Naive B cell (primary cell): ENCODE data around the gene IL3RA. TPM values are rescaled to one million over a fixed set of nuclear protein-coding genes. Genes with fewer than 3 reads are reported as not detected.

Experiments
- polyA plus RNA-seq, 6 donors: library from polyadenylated mRNA; unstranded; fragments of 300-500 nt; fragmentation: Illumina TruSeq; gene quantifications; one replicate each; pipeline ENCODE4 v1.2.3, GENCODE V29; 2021; ENCODE audit warnings: low read depth in 6 of 6

IL3RA gene
- polyA plus RNA-seq, 6 donors from 2014 or later: 4.1 to 33.6 (median 7.5) TPM

Other genes starting within 250 kb of the IL3RA start
- not detected for gene CRLF2, start 124.1 kb upstream of the IL3RA start, polyA plus RNA-seq
- gene CSF2RA, start 68.0 kb upstream of the IL3RA start, polyA plus RNA-seq: under 1 TPM in 4 of 6 donors, not detected in 2; 0.27 to 0.68 (median 0.54) TPM
- gene SLC25A6, start 55.3 kb downstream of the IL3RA start, polyA plus RNA-seq: 100 to 1,000 TPM; 411 to 627 (median 548) TPM
- gene ASMTL, start 116.1 kb downstream of the IL3RA start, polyA plus RNA-seq: 10 to 100 TPM; 49.2 to 66.0 (median 57.7) TPM
- 100 to 1,000 TPM; 227 to 320 (median 275) TPM for gene P2RY8, start 200.4 kb downstream of the IL3RA start, polyA plus RNA-seq